Measurements from ENCODE around the gene DYRK1A. TPM values are rescaled to one million over a fixed set of nuclear protein-coding genes. Genes with fewer than 3 reads are reported as not detected.

The DYRK1A gene
- total RNA-seq, 1 donor from 2014 or later = 64.6 TPM

- no peaks in the 10 kb centered on the region for H3K9me3 ChIP-seq (replicated peaks)
- H3K27me3 ChIP-seq (ENCODE audit: low read depth) = no peaks in the 10 kb centered on the region
- DNase-seq = no peak
- peak overlapping the region; percentile 80 for H3K4me3 ChIP-seq
- no peaks in the 10 kb centered on the region for H3K36me3 ChIP-seq
- H3K4me1 ChIP-seq = peaks cover 61% of the 10 kb centered on the region
- intact Hi-C loops (cut with micrococcal nuclease) = no loop called here
- no peak for TF ChIP-seq CTCF (IDR thresholded peaks at IDR 0.05; ENCODE audit: borderline replicate concordance)
- peak overlapping the region; percentile 95 for H3K27ac ChIP-seq (replicated peaks)
These were observed 195.7 kb downstream of the DYRK1A start for GRCh38 chr21:37561941-37562919.

GRCh38 chr21:37562920-37563640 is 196.5 kb downstream of the DYRK1A start:
- no peak for TF ChIP-seq CTCF (IDR thresholded peaks at IDR 0.05; ENCODE audit: borderline replicate concordance)
- peak overlapping the region; percentile 95 for H3K27ac ChIP-seq (replicated peaks)
- peak overlapping the region; percentile 80 for H3K4me3 ChIP-seq
- intact Hi-C loops (cut with micrococcal nuclease) = no loop called here
- no peaks in the 10 kb centered on the region for H3K27me3 ChIP-seq (ENCODE audit: low read depth)
- H3K9me3 ChIP-seq (replicated peaks) = no peaks in the 10 kb centered on the region
- H3K36me3 ChIP-seq = no peaks in the 10 kb centered on the region
- H3K4me1 ChIP-seq = peaks cover 65% of the 10 kb centered on the region
- DNase-seq = no peak

DNA sequence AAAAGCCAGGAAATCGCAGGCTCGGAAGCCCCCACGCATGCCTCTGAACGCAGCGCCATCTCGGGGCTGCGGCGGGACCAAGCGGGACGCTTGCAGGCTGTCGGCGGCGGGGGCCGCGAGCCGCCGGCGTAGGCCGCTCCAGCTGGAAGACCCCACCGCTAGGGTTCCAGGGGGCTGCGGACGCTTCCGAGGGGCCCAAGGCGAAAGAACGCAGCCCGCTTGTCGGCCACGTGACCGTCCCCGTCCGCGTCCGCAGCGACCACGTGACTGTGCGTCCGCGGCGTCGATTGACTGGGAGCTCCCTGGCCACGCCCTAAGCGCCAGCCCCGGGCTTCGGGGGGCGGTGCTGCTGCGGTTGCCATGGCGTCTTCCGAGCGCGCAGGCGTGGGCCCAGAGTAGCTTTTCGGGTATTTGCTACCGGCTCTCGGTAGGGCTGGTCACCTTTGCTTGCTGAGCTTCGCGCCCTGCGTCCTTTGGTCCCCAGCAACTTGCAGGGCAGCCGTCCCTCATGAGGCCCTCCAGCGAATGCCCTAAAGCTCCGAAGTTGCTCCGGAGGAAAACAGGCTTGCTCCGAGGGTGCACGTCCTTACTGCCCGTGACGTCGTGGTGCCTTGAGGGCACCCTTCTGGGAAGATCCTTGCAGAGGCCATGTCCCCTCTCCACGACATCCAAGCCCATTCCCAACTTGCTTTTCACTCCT is 197.2 kb downstream of the DYRK1A start:
- TF ChIP-seq CTCF (IDR thresholded peaks at IDR 0.05; ENCODE audit: borderline replicate concordance) = peak; percentile 58
- Histone ChIP-seq H3K4me1 (peaks cover 65% of the 10 kb centered on the region), H3K36me3 (no peaks in the 10 kb centered on the region), H3K27me3 (ENCODE audit: low read depth) (no peaks in the 10 kb centered on the region), H3K4me3 (peak overlapping the region; percentile 80), H3K27ac (replicated peaks) (peak overlapping the region; percentile 95), H3K9me3 (replicated peaks) (no peaks in the 10 kb centered on the region)
- DNase-seq = peak; percentile 94
- intact Hi-C loops (cut with micrococcal nuclease) = no loop called here

DNA sequence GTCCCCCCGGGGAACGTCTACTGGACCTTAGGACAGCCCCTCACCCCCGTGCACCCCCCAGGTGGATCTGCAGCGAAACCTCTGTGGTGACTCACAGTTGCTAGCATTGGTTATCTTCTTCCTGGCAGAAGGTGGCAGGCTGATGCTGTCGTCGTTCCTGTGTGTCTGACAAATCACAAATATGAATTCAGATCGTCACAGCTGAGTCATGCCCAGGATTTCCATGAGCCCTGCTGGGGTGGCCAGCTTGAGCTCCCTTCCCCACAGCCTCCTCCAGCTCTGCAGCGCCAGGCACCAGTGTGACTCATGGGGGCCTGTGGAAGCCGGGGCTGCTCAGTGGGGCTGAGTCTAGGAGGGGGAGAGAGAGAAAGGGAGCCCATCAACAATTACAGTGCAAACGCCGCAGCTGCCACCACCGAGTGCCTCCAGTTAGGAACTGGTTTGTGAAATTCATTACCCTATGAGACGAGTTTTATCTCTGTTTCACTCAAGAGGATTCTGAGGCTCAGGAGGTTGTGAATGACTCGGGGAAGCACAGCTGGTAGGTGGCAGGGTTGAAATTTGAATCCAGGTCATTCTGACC is 197.9 kb downstream of the DYRK1A start:
- no peak for TF ChIP-seq CTCF (IDR thresholded peaks at IDR 0.05; ENCODE audit: borderline replicate concordance)
- intact Hi-C loops (cut with micrococcal nuclease) = no loop called here
- no peaks in the 10 kb centered on the region for H3K9me3 ChIP-seq (replicated peaks)
- H3K36me3 ChIP-seq = no peaks in the 10 kb centered on the region
- H3K4me3 ChIP-seq = peak overlapping the region; percentile 80
- H3K4me1 ChIP-seq = peaks cover 58% of the 10 kb centered on the region
- DNase-seq = peak; percentile 66
- H3K27me3 ChIP-seq (ENCODE audit: low read depth) = no peaks in the 10 kb centered on the region
- H3K27ac ChIP-seq (replicated peaks) = peak overlapping the region; percentile 95

Data from left ventricle myocardium inferior (tissue), 1 donor.